HPDE6-E6E7 (cell line): ENCODE measurements around the gene ZNF438.

ENCODE experiments used
- DNase-seq: peaks from one replicate; pipeline ENCODE4 v3.0.0; 2011; ENCODE audit warnings: missing footprints; ENCODE audit errors: extremely low spot score

The ZNF438 gene

DNA sequence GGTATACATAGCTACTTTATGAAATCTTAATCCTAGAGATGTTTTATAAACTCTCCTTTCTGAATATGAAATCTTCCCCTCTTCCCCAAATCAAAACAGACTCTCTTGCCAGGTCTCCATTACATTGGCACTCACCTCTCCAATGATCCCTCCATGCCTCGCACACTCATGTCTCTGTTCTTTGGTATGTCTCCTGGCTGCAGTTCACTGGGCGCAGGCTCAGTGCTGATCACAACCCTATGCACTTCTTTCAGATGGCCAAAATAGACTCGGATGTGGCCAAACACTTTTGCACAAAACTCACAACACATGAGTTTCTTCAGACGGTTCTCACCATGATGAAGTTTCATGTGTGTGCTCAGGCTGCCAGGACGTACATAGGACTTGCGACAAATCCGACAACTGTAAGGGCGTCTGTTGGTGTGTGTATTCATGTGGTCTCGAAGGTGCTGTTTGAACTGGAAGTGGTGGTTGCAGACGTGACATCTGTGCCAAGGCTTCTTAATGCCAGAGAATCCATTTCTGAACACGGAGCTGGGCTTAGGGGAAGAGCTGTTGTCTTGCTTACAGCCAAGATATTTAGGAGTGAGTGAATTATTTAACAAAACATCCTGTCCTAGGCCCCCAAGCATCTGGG lies 183.2 kb downstream of the ZNF438 start:
- DNase-seq = no peak

DNA sequence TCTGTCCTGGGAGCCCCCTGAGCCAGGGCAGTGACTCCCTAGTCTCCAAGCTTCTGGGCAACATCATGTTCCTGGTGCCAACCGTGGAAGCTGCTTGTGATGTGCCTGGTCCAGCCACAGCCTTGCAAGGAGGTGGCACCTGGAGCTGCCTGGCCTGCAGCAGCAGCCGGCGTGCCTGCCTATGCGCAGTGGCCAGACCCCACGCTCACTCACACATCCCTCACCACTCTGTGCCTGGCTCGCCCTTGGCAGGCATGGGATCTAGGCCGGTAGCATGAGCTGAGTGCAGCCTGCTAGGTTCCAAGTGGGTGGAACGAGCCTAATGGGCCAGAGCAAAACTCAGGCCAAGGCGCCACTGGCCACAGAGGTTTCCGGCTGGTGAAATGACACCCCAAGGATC lies 184.0 kb downstream of the ZNF438 start:
- DNase-seq = no peak

DNA sequence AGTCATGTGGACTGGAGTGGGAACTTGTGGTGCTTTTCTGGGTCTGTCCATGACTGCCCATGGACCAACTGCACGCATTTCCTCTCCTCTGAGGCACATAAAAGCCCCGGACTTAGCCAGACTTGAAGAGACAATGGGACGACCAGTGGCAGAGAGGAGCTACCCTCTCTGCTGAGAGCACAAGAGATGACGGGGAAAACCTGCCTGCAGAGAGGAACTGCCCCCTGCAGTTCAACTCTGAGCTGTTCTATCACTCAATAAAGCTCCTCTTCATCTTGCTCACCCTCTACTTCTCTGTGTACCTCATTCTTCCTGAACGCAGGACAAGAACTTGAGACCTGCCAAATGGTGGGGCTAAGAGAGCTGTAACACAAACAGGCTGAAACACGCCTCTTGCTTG lies 184.5 kb downstream of the ZNF438 start:
- DNase-seq = no peak

DNA sequence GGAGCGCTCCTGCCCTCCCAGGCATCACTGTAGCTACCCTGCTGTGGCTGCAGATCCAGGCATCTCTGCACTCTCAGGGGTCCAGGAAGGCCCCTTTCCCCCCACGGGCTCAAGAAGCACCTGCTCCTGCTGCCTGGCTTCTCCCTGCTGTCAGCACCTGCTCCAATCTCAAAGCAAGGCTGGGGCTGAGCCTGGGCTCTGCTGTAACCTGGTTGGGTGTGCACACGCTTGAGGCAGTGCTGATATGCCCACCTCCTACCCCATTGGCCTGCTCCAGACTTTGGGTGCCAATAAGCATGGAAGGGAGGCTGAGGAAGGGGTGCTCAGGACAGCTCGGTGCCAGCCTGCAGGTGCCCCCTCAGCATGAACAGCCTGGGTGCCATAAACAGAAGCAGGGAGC lies 185.0 kb downstream of the ZNF438 start:
- no peak for DNase-seq

DNA sequence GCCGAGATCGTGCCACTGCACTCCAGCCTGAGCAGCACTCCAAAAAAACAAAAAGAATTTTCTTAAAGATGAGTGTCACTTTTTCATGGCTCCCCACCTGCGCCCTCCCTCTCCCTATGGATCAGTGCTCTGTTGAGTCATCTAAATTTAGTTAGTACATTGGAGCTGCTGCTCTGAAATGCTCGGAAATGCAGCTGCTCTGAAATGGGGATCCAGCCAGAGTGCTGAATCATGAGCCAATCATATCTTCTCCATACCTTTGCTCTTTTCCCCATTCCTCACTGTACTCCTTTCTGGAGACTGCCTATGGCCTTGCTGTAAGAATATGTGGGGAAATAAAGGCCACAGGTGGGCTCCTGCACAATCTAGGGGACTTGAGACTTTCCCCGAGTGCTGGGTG lies 188.8 kb downstream of the ZNF438 start:
- DNase-seq = no peak

DNA sequence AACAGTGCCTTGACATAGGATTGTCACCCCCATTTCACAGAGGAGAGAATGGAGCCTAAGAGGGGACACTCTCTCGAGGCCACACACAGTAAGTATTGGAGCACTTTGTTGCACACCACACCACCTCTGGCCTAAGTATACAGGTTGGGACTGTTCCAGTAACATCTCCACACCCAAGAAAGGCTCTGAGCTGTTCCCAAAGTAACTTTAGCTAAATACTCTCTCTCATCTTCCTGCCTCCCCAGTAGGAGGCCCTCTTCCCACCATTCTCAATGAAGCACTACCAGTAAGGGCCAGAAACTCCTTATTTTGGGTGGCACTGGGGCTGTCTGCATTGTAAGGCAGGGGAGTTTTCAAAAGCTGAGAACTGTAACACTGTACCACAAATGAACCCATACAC lies 189.5 kb downstream of the ZNF438 start:
- DNase-seq = no peak

DNA sequence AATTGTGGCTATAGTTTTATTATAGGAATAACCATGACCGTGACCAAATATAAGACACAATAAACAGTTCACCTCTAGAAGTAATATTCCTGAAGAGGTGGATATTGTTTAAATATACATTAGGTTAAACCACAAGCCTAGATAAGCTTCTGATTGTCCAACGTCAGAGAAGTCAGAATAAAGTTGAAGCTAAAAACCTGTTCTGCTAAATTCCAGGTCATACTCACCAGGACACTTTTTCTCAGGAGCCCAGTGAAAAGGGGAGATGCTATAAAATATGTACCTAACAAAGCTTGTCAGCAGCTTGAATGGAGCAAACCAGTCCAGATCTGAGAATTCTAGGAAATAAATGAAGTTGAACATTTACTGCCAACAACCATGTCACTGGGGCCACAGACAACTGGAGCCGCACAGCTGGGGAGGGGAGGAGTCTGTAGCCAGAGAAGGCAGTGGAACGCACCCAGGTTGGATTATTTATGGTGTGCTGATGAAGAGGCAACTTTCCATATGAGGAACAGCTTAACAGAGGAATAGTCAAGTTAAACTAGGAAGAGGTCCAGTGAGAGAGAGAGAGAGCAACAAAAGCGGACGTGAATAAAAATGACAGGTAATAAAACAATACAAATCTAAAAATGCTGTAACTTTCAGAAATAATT lies 191.1 kb downstream of the ZNF438 start:
- DNase-seq = no peak

DNA sequence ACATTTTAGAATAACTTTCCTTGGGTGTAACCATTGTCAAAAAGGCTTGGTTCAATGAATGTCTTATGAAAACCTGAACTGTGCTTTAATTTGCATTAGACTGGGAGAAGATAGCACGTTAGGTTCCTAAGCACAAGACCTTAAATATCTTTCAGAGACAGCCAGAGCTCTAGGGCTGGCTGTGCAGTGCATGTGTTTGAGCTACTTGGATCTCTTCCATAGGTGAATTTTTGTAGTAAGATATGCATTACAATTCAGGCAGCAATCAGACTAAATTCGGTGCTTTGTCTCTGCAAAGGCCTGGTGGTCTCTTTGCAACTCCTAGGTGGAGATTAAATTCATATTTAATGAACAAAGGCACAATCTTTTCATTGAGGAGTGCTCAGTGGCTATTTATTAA lies 192.0 kb downstream of the ZNF438 start:
- DNase-seq = no peak

DNA sequence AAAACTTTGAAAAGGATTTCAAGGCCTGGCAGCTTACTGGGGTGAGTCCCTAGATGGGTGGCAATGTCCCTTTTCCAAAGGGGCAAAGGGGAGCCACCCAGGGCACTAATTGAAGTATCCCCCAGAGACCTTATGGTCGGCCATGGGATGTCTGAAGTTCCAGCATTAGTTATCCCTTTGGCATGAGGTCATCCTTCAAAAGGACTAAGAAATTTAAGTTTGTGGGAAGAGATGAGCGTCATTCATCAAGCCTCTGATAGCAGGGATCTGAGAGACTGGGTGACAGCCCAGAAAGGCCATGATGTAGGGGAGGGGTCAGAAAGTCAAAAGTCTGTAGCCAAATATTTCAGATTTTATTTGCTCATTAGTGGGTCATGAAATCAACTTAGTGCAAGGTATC lies 195.3 kb downstream of the ZNF438 start:
- DNase-seq = no peak

DNA sequence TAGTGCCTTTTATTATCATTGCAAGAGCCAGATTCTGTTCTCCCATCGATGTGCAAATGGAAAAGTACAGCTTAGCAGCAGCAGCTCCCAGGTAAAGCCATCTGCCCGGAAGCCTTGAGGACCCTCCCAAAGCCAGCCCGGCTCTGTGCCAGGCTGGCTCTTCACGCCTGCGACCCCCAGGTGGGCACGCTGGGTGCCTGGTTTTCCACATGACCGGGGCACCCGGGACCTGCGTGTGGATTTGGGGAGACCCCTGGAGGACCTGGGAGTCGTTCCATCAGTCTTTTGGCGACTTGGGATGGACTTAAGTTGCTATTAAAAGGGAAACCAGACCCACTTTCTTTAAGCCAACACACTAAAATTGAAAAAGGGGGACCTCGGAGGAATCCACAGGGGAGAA lies 196.5 kb downstream of the ZNF438 start:
- no peak for DNase-seq

DNA sequence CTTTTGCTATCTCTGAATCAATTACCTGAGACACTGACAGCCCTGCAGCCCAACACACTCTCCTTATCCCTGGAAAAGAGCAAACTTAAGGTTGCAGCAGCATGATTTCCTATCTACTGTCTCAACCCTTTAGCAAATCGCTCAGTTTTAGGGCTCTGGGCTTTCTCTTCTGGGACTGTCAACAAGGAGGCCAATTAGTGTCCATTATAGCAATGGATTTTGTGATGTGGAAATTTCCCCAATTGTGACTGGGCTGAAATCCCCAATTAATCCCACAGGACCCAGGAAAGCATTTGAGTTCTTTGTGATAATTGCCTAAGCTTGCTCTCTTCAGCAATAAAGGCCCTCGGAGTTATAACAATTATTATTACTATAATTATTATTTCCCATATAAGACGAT lies 197.0 kb downstream of the ZNF438 start:
- DNase-seq = no peak

DNA sequence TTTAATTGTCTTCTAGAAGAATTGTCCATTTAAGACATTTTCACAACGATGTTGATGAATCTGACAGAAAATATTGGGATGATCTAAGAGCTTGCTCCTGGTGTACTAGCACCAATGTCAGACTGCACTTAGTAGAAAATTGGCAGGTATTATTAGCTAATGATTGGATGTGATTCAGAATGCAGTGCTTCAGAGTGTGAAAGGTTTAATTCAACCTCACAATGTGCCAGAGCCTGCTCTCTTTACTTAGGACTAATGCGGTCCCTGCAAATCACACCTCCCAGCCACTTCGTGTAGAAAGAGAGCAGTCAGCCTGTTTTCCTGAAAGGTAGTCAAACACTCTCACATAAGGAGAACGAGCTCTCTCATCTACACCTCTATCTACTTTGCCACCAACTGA lies 197.5 kb downstream of the ZNF438 start:
- no peak for DNase-seq

DNA sequence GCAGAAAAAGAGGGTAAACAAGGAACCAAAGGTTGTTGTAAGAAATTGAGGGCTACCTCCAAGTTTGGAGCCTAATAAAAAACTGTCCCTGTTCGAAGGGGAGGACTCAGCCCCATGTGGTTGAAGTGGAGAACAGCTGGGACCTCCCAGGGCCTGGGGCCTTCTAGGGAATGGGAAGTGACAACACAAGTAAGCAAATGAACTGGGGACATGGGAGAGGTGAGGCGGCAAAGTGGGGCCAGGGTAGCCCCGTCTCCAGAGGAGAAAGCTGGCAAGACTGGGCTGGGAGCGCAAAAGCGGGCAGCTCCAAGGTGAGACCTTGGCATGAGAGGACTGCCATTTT lies 198.1 kb downstream of the ZNF438 start:
- DNase-seq = no peak

DNA sequence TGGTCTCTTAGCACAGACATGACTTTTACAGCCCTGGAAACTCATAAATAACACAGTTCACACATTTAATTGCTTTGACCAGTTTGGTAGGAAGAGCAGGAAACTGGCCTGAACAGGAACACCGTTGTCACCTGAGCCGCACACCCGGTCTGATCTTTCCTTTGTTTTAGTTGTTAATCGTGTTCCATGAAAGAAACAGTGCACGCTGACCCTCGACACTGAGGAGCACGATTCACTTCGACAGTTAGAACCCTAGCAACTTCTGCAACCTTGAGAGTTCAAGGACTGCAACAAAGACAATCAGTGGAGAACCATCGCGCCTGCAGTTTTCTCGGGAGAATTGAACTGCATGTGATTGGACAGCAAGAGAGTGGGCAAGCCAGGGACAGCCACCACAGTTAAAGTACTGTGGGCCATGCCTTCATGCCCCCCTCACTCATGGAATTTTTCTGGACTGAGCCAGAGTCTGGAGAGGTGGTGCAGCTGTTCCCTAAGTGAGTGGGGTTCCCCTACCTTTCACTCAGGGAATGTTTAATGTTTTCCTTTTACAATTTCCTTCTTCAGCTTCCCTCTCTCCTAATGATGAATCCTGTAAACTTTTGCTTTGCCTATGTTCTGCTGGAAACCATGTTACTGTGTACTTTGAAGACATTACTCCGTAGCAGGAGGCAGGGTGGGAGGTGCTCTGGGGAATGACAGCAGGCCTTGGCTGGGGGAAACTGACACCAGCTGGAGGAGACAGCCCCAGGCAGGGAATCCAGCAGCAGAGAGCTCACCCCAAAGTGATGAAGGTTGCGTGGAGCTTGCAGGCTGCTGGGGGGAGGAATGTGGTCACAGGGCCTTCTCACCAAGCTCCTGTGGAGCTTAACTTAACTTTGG lies 198.7 kb downstream of the ZNF438 start:
- no peak for DNase-seq

DNA sequence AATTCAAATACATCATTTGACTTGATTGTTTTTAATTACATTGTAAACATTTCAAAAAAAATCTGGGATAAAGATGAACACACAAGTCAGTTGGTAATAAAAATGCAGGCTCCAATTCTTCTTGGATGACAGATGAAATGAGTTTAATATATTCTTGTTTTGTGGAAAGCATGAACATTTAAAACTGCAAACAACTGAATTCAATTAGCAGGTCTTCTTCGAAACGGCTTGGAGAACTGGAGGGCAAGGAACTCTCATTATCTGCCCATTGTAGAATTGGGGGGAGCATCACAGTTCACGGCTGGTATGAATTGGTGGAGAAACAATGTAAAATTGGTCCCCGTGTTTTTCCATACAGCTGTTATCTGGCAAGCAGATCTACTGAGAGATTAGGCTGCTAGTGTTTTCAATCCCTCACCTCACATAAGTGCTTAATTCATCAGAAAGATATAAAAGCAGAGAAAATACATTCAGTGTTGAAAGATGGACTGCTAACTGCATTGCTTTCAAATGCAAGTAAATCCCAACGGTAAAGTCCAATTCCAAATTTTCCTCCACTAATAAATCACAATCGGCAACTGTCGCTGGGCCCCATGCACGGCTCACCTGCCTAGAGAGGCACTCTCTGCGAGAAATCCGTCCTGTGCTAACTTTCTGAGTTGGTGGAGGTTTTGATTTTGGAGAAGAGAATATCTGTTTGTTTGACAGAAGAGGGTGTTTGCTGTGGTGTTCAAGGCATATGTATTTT lies 199.5 kb downstream of the ZNF438 start:
- DNase-seq = no peak

DNA sequence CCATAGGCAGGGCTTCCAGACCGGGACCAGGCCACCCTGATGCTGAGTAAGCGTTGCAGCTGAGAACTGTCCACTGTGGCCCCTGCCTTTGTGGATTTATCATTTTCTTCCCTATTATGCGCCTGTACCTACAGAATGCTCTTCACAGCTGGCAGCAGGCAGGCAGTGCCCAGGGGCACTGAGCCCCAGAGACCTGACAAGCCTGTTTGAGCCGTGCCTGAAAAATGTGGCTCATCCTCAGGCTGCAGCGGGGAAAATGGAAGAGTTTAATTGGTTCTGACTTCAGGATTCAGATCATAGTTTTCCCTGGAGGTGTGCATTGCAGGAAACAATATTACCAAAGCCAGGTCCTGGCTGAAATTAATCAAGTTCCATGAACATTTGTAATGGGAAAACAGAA lies 200.2 kb downstream of the ZNF438 start:
- DNase-seq = no peak

DNA sequence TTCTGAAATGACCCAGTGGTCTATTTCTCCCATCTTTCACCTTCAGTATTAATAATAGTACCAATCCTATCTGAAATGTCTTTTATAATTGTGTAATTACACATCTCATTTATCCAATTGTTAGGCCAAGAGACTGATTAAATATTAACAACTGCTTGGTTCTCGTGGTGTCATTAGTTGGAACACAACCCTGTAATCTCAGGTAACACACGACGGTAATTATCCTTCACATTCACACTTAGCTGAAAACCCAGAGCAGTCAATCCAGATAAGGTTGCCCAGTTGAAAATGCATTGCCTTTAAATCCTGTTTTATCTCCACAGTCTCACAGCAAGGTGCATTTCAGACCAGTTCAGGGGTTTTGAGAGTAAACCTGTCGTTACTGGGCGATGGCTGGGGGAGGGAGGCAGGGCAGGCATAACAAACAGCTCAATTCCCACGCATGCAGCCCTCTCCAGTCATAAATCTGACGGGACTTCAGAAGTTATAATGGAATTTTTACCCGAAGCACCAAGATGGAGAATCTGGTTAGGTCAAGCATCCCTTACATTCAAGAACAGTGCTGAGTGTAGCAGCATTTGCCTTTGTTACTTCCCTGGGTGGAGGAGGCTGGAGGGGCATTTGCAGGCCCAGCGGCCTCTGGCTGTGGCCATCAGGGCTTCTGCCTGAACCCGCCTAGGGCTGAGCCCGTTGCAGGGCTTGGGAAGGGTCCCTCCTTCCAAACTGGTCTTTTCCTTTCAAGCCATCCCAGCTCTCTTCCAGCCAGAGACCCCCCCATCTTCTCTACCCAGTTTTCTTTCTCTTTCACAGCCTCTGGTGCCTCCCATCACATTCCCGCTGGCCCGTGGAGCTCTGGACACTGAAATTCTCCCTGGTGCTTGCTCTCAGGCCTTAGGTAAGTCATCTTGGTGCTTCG lies 201.1 kb downstream of the ZNF438 start:
- DNase-seq = no peak

DNA sequence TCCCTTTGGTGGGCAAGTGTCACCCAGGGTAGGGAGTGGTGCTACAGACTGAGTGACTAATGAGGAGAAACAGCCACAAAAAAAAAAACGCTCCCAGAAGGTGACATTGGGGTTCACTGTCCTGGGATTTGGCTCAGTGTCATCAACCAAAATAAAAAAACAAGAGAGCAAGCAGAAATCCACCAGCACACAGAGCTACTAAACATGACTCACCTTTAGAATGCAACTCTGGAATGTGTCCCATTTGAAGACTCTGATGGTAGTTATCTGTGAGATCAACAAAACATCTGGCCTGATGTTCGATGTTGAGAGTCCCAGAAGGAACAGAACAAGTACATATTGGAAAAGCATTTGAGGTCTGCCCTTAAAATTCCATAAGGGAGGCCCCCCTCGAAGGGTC lies 201.8 kb downstream of the ZNF438 start:
- no peak for DNase-seq

DNA sequence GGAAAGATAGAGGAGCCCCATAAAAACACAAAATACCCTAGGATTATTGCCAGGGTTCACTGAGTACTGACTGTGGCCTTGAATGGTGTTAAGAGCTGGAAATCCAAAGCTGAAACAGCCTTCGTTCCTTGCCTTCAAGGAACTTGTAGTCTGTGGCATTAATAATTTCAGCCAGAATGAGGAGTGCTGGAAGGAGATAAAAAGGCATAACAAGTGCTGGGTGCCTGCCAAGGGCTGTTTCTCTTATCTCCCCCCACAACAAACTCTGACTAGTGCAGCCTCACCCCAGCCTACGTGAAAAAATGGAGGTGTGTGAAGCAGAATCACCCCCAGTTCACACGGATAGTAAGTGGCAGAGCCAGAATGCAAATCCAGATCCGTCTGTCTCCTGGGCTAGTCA lies 203.0 kb downstream of the ZNF438 start:
- no peak for DNase-seq

DNA sequence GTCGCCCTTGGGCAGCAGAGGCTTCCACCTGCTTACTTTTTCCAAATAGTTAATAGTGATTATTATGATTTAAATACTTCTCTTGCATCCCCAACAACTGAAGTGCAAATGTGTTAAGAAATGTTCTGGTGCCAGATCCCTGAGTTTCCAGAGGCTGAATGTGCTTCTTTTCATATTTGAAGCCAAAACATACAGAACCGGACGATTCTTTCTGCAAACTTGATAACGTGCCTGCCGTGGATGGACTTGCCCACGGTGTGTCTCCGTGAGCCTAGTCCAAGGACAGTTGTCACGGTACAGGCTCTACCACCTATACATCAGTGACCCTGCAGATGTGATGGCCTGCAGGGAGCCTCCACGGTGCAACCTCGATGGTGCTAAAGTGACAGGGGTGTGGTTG lies 203.5 kb downstream of the ZNF438 start:
- DNase-seq = no peak

DNA sequence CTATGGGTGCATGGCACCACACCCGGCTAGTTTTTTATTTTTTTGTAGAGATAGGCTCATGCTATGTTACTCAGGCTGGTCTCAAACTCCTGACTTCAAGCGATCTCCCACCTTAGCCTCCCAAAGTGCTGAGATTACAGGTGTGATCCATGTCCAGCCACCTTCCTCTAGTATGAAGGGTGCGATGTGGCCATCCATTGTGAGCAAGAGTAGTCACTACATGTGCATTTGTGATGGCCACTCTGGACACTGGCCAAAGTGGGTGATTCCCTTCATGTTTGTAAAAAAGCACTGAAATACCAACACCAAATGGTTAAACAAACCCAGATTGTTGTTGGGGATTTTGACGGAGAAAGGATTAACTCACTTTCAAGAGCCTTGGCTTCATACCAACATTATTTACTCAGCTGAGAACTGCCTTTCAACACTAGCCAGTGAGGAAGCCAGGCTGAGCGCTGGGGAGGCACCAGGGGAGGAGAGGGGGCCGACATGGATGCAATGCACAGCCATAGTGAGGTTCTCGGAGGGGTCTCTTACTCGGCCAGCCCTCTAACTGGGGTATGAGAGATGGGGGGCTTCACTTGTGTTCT lies 204.0 kb downstream of the ZNF438 start:
- no peak for DNase-seq
